Measurements from ENCODE around the gene ATAD1.
"Not testable (repeated sequence)": the region's sequence is repeated elsewhere in the genome, so short reads cannot be mapped to it uniquely, and the experiment has no call there.

The ATAD1 gene, protein sequence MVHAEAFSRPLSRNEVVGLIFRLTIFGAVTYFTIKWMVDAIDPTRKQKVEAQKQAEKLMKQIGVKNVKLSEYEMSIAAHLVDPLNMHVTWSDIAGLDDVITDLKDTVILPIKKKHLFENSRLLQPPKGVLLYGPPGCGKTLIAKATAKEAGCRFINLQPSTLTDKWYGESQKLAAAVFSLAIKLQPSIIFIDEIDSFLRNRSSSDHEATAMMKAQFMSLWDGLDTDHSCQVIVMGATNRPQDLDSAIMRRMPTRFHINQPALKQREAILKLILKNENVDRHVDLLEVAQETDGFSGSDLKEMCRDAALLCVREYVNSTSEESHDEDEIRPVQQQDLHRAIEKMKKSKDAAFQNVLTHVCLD

DNA sequence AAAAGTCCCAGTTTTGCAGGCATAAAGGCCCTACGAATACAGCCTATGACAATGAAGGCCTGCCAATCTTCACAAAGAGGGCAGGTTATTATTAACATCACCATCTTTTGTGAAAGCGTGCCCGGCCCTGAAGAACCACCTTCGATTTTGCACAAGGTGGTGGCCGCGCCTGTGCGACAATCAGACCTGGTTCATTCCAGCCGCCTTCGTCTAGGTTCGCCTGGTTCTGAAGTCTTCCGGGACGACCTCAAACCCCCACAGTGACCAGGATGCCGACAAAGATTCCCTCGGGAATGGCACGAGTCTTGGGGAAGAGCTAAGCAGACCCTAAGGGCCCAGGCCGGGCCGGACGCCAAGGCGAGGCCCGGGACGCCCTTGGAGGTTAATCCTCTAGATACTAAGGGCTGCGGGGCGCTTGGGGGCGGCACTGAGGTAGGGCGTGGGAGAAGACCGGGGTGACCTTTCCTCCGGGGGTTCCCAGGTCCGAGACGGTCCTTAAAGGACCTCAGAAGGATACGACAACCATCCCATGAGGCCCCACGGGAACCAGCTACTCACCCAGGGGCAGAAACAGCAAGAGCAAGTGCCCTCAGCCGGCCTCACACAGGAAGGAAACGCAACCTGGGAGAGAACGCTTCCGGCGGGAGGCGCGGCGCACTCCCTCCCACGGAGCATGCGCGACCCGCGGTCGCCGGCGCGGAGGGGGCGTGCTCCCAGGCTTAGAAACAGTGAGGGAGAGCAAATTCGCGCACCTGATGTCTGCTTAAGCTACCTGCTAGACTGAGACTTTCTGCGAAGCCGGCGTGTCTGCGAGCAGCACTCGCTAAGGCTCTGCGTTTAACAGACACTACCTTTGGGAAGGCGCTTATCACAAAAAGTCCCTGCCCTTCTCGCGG, at the start of gene ATAD1:
TSS of gene ATAD1 (minus strand) at position 618 of the 896 bp plus-strand sequence. CDS start 3,627 bp downstream, outside the sequence.
- H3K27me3 ChIP-seq (ENCODE audit: insufficient read depth, low read length) = no peaks in the 10 kb centered on the region
- peak within 1 kb of the TSS; percentile 81 for H3K4me3 ChIP-seq (ENCODE audit: low read depth, low read length)
- peaks cover 16% of the 10 kb centered on the region for H3K36me3 ChIP-seq (ENCODE audit: insufficient read depth, low read length)
- H3K27ac ChIP-seq (ENCODE audit: low read depth, low read length) = peak within 1 kb of the TSS; percentile 67
- H3K79me2 ChIP-seq (ENCODE audit: control insufficient read depth, insufficient read depth, low read length, unreplicated experiment) = peaks cover 45% of the 10 kb centered on the region
- peaks cover 11% of the 10 kb centered on the region for H3K4me1 ChIP-seq (ENCODE audit: control insufficient read depth, insufficient read depth, low read length, unreplicated experiment)
- peak within 1 kb of the TSS; percentile 95 for H2AFZ ChIP-seq (ENCODE audit: low read length, unreplicated experiment)

DNA sequence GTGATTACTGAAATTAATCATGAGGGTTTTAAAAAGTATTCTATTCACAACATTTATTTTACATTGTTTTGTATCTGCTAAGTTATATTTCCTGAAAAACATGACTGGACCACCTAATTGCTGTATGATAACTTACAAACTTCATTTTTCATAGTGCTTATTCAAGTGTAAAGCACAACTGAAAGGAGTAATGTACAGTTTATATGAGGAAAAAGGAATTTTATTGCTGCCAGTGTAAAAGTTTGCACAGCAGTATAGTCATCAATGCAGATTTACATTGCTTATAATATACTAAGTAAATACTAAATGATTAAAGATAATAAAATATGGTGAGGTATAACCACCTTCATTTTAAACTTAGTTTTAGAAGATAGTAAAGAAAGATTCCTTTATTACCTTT, 49.4 kb upstream of the ATAD1 start:
- H3K79me2 ChIP-seq (ENCODE audit: control insufficient read depth, insufficient read depth, low read length, unreplicated experiment) = peaks cover 83% of the 10 kb centered on the region
- H2AFZ ChIP-seq (ENCODE audit: low read length, unreplicated experiment) = no peak overlapping the region
- no peaks in the 10 kb centered on the region for H3K27me3 ChIP-seq (ENCODE audit: insufficient read depth, low read length)
- peaks cover 26% of the 10 kb centered on the region for H3K4me1 ChIP-seq (ENCODE audit: control insufficient read depth, insufficient read depth, low read length, unreplicated experiment)
- no peak overlapping the region for H3K27ac ChIP-seq (ENCODE audit: low read depth, low read length)
- H3K4me3 ChIP-seq (ENCODE audit: low read depth, low read length) = peak overlapping the region; percentile 83
- H3K36me3 ChIP-seq (ENCODE audit: insufficient read depth, low read length) = no peaks in the 10 kb centered on the region

DNA sequence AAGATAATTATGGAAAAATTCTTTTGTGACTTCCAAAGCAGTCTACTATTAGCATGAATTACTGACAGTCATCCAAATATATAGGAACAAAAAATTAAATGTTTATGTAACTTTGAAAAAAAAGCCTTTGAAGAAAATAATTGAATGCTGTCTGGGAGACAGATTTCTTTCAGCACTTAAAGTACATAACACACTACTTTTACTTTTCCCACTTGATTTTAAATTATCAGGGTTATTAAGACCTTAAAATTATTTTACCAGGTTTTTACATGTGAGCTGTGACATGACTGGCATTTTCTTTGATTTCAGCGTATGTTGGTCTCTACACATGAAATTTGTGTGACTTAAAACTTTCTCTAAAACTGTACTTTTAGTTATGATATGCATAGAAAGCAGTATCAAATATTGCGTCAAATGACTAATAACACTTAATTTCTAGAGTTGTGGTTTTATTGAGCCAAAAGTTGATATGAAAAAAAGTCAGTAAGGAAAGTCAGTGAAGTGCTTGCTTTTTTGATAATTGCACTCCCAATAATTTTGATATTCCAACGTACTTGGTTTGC, 48.5 kb upstream of the ATAD1 start:
- H3K4me1 ChIP-seq (ENCODE audit: control insufficient read depth, insufficient read depth, low read length, unreplicated experiment) = peaks cover 26% of the 10 kb centered on the region
- H2AFZ ChIP-seq (ENCODE audit: low read length, unreplicated experiment) = no peak overlapping the region
- no peaks in the 10 kb centered on the region for H3K27me3 ChIP-seq (ENCODE audit: insufficient read depth, low read length)
- no peaks in the 10 kb centered on the region for H3K36me3 ChIP-seq (ENCODE audit: insufficient read depth, low read length)
- peak overlapping the region; percentile 83 for H3K4me3 ChIP-seq (ENCODE audit: low read depth, low read length)
- no peak overlapping the region for H3K27ac ChIP-seq (ENCODE audit: low read depth, low read length)
- H3K79me2 ChIP-seq (ENCODE audit: control insufficient read depth, insufficient read depth, low read length, unreplicated experiment) = peaks cover 73% of the 10 kb centered on the region

DNA sequence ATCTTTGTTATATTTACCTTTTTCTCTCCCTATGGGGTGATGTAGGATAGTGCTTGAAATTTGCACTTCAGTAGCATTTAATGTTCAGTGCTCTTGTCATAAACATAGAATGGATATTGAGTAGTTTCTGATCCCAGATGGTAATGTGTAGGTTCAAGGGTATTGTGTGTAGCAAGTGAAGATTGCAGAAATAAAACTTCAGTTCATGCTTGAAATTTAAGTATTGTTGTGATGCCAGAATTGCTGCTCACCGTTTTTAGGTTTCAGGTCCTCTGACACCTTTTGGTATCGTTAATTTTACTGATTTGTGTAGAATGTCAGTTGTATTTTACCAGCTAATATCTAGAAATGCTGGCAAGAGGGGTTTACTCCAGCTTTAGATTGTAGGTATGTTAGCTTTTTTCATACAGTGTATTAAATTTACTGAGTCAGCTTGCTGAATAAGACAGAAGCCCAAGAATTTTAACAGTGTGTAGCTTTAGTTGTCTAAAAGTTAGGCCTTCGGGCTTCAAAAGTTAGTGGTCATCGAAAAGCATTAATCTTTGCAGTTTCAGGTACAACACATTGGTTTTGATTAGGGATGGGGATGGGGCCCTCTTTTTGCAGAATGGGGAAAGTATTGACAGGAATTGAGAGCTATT, 47.3 kb upstream of the ATAD1 start:
- Histone ChIP-seq H3K27ac (ENCODE audit: low read depth, low read length) (peak overlapping the region; percentile 6), H2AFZ (ENCODE audit: low read length, unreplicated experiment) (no peak overlapping the region), H3K79me2 (ENCODE audit: control insufficient read depth, insufficient read depth, low read length, unreplicated experiment) (peaks cover 62% of the 10 kb centered on the region), H3K4me3 (ENCODE audit: low read depth, low read length) (peak overlapping the region; percentile 83), H3K27me3 (ENCODE audit: insufficient read depth, low read length) (no peaks in the 10 kb centered on the region), H3K36me3 (ENCODE audit: insufficient read depth, low read length) (no peaks in the 10 kb centered on the region), H3K4me1 (ENCODE audit: control insufficient read depth, insufficient read depth, low read length, unreplicated experiment) (peaks cover 17% of the 10 kb centered on the region)

DNA sequence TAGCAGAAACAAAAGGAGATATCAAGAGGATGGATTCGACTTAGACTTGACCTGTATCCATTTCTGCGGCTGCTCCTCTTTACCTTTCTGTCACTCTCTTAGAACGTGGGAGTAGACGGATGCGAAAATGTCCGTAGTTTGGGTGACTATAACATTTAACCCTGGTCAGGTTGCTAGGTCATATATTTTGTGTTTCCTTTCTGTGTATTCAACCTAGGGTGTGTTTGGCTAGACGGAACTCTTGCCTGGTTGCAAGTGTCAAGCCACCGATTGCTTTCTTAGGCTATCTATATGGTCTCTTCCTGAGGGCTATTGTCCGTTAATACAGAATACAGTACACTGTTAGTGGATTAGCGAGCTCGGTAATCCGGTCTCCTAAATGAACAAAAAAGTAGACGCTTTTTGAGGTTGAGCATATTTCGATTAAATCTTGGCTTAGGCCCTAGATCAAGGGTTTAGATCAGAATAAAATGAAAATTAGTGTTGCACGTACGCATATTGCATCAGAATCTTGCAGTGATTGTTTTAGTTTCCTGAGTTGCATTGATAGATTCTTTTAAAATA, 46.6 kb upstream of the ATAD1 start:
- Histone ChIP-seq H3K4me1 (ENCODE audit: control insufficient read depth, insufficient read depth, low read length, unreplicated experiment) (peaks cover 11% of the 10 kb centered on the region), H3K27me3 (ENCODE audit: insufficient read depth, low read length) (no peaks in the 10 kb centered on the region), H3K27ac (ENCODE audit: low read depth, low read length) (peak overlapping the region; percentile 6; the same call in 1 of the 2 replicates), H3K79me2 (ENCODE audit: control insufficient read depth, insufficient read depth, low read length, unreplicated experiment) (peaks cover 55% of the 10 kb centered on the region), H3K4me3 (ENCODE audit: low read depth, low read length) (peak overlapping the region; percentile 83), H3K36me3 (ENCODE audit: insufficient read depth, low read length) (no peaks in the 10 kb centered on the region), H2AFZ (ENCODE audit: low read length, unreplicated experiment) (no peak overlapping the region)

DNA sequence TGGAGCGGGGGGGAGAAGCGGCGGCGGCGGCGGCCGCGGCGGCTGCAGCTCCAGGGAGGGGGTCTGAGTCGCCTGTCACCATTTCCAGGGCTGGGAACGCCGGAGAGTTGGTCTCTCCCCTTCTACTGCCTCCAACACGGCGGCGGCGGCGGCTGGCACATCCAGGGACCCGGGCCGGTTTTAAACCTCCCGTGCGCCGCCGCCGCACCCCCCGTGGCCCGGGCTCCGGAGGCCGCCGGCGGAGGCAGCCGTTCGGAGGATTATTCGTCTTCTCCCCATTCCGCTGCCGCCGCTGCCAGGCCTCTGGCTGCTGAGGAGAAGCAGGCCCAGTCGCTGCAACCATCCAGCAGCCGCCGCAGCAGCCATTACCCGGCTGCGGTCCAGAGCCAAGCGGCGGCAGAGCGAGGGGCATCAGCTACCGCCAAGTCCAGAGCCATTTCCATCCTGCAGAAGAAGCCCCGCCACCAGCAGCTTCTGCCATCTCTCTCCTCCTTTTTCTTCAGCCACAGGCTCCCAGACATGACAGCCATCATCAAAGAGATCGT, 46.0 kb upstream of the ATAD1 start:
- not testable (repeated sequence) for H3K4me1 ChIP-seq (ENCODE audit: control insufficient read depth, insufficient read depth, low read length, unreplicated experiment); H3K36me3 ChIP-seq (ENCODE audit: insufficient read depth, low read length); H3K27me3 ChIP-seq (ENCODE audit: insufficient read depth, low read length)
- Histone ChIP-seq H2AFZ (ENCODE audit: low read length, unreplicated experiment) (peak overlapping the region; percentile 39), H3K4me3 (ENCODE audit: low read depth, low read length) (peak overlapping the region; percentile 83), H3K79me2 (ENCODE audit: control insufficient read depth, insufficient read depth, low read length, unreplicated experiment) (peaks cover 50% of the 10 kb centered on the region), H3K27ac (ENCODE audit: low read depth, low read length) (peak overlapping the region; percentile 71)

DNA sequence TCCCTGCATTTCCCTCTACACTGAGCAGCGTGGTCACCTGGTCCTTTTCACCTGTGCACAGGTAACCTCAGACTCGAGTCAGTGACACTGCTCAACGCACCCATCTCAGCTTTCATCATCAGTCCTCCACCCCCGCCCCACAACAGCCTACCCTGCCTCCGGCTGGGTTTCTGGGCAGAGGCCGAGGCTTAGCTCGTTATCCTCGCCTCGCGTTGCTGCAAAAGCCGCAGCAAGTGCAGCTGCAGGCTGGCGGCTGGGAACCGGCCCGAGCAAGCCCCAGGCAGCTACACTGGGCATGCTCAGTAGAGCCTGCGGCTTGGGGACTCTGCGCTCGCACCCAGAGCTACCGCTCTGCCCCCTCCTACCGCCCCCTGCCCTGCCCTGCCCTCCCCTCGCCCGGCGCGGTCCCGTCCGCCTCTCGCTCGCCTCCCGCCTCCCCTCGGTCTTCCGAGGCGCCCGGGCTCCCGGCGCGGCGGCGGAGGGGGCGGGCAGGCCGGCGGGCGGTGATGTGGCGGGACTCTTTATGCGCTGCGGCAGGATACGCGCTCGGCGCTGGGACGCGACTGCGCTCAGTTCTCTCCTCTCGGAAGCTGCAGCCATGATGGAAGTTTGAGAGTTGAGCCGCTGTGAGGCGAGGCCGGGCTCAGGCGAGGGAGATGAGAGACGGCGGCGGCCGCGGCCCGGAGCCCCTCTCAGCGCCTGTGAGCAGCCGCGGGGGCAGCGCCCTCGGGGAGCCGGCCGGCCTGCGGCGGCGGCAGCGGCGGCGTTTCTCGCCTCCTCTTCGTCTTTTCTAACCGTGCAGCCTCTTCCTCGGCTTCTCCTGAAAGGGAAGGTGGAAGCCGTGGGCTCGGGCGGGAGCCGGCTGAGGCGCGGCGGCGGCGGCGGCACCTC, 45.3 kb upstream of the ATAD1 start, which contains the start of the genes KLLN and PTEN:
TSS of gene KLLN (minus strand) at position 481 of the 891 bp plus-strand sequence. CDS start 1,046 bp downstream, outside the sequence.
TSS of gene PTEN (plus strand) at position 573 of the 891 bp plus-strand sequence. CDS start 845 bp downstream, outside the sequence.
- H3K4me3 ChIP-seq (ENCODE audit: low read depth, low read length) = peak within 1 kb of the TSS; percentile 83
- no peaks in the 10 kb centered on the region for H3K36me3 ChIP-seq (ENCODE audit: insufficient read depth, low read length)
- H3K79me2 ChIP-seq (ENCODE audit: control insufficient read depth, insufficient read depth, low read length, unreplicated experiment) = peaks cover 42% of the 10 kb centered on the region
- peaks cover 2% of the 10 kb centered on the region for H3K4me1 ChIP-seq (ENCODE audit: control insufficient read depth, insufficient read depth, low read length, unreplicated experiment)
- peak within 1 kb of the TSS; percentile 71 for H3K27ac ChIP-seq (ENCODE audit: low read depth, low read length)
- H3K27me3 ChIP-seq (ENCODE audit: insufficient read depth, low read length) = no peaks in the 10 kb centered on the region
- peak within 1 kb of the TSS; percentile 89 for H2AFZ ChIP-seq (ENCODE audit: low read length, unreplicated experiment)

DNA sequence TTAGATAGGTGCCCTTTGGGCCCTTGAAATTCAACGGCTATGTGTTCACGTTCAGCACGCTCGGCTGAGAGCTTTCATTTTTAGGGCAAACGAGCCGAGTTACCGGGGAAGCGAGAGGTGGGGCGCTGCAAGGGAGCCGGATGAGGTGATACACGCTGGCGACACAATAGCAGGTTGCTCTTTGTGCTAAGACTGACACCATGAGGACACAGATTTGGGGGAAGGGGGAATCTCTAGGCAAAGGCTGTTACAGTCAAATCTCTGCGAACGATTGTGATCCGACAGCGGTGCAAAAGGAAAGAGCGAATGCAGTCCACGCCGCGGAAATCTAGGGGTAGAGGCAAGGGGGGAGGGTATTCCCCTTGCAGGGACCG, 44.6 kb upstream of the ATAD1 start:
- H3K79me2 ChIP-seq (ENCODE audit: control insufficient read depth, insufficient read depth, low read length, unreplicated experiment) = peaks cover 36% of the 10 kb centered on the region
- no peaks in the 10 kb centered on the region for H3K4me1 ChIP-seq (ENCODE audit: control insufficient read depth, insufficient read depth, low read length, unreplicated experiment)
- no peaks in the 10 kb centered on the region for H3K36me3 ChIP-seq (ENCODE audit: insufficient read depth, low read length)
- H2AFZ ChIP-seq (ENCODE audit: low read length, unreplicated experiment) = peak overlapping the region; percentile 89
- H3K4me3 ChIP-seq (ENCODE audit: low read depth, low read length) = peak overlapping the region; percentile 83
- H3K27me3 ChIP-seq (ENCODE audit: insufficient read depth, low read length) = no peaks in the 10 kb centered on the region
- peak overlapping the region; percentile 71 for H3K27ac ChIP-seq (ENCODE audit: low read depth, low read length)

DNA sequence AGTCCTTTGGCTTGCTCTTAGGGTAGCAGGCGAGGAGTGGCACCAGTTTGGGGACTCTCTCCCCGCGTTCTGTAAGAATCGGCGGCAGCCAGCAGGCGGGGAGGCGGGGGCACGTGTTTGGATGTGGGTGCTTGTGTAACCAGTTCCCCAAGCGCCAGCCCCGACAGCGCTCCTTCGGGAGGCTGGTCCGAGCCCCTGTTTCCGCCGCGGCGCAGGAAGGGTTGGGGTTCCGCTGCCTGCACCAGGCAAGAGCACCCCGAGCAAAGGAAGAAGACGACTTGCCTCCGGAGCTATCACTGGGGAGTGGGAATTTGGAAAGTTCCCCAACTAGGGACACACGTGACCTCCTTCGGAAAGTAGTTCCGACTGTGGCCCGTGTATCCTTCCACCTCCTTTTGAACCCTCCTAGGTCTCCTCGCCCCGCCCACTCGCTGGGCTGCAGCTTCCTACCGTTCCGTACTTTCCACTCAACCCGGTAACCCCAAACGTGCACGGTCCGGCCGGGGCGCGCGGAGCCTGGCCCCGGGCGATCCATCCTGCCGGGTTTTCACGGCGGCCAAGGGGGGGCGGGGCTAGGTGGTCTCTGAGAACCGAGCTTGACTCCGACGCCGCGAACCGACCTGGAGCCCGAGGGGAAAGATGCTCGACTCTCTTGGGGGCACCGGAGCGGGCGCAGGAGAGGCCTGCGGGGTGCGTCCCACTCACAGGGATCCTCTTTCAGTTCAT, 44.1 kb upstream of the ATAD1 start:
- Histone ChIP-seq H3K4me3 (ENCODE audit: low read depth, low read length) (peak overlapping the region; percentile 83), H3K27ac (ENCODE audit: low read depth, low read length) (peak overlapping the region; percentile 71), H3K4me1 (ENCODE audit: control insufficient read depth, insufficient read depth, low read length, unreplicated experiment) (no peaks in the 10 kb centered on the region), H3K36me3 (ENCODE audit: insufficient read depth, low read length) (no peaks in the 10 kb centered on the region), H3K27me3 (ENCODE audit: insufficient read depth, low read length) (no peaks in the 10 kb centered on the region), H2AFZ (ENCODE audit: low read length, unreplicated experiment) (peak overlapping the region; percentile 89), H3K79me2 (ENCODE audit: control insufficient read depth, insufficient read depth, low read length, unreplicated experiment) (peaks cover 31% of the 10 kb centered on the region)

Data from ACC112 (cell line).